ENCODE data around the gene SH3D21. TPM values are rescaled to one million over a fixed set of nuclear protein-coding genes. Genes with fewer than 3 reads are reported as not detected.

SH3D21 gene
- total RNA-seq, 2 experiments from 2014 or later = 1.9 to 2.6 TPM

DNA sequence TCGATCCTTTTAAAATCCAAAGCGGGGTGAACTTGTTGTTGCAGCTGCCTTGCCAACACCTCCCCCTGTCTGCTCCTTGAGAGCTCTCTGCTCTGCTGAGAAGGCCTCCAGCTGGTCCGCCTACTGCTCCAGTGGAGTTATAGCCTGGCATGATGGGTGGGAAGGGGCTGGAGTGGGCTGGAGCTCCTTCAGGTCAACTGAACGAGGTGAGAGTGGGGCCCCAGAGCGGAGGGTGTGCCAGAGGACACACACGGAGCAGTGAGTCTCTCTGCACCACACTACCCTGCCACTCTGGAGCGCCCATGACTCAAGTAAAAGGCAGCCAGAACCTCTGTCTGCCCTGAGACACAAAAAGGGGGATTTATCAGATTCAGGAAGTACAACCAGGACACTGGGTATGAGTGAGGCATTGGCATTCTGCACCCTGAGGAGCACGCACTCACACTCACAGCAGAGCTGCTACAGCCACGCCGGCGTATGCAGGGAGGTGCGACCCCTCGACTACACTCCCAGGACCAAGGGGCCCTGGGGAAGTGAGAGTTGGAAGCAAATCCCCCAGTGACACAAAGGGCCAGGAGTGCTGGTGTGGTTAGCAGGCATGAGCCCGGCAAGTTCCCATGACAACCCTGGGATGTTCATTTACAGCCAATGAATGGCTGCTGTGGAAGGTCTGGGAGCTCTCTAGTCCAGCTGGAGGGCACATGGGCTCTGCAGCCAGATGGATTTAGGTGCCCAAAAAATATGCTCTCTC, 45.2 kb downstream of the SH3D21 start:
- Histone ChIP-seq H3K4me1 (ENCODE audit: insufficient read depth, low read length) (peaks cover 23% of the 10 kb centered on the region), H3K4me3 (ENCODE audit: low read length) (no peak overlapping the region), H3K9me3 (ENCODE audit: control insufficient read depth in 1 of 2, insufficient read depth in 1 of 2, low read length in 2 of 2) (no peaks in the 10 kb centered on the region), H3K36me3 (ENCODE audit: insufficient read depth, low read length) (peaks cover 71% of the 10 kb centered on the region), H3K27ac (ENCODE audit: low read depth in 1 of 2, low read length in 2 of 2) (peak overlapping the region in 1 of 2 donors; percentile 48), H3K27me3 (ENCODE audit: control insufficient read depth in 1 of 2, insufficient read depth in 2 of 2, low read length in 2 of 2) (no peaks in the 10 kb centered on the region)
- DNase-seq (peak in 2 of 14 experiments; percentile 45 to 56), ATAC-seq (ENCODE audit: poor library complexity) (peak; percentile 11)
- ChIA-PET CTCF (interaction anchor here (2.0 kb wide), 1 partner anchor 9 kb away, joined by 8 read pairs; no protein-coding TSS in a partner anchor), POLR2A (interaction anchor here (0.6 to 7.0 kb wide), 10 partner anchors 9 to 169 kb away, joined by 3 to 73 read pairs (median 4); partner anchors contain the start of genes MRPS15, OSCP1, STK40 and THRAP3)
- Mint-ChIP-seq H3K27ac (peak overlapping the region; percentile 95), H3K27me3 (no peaks in the 10 kb centered on the region), H3K36me3 (ENCODE audit: low read depth) (peaks cover 72% of the 10 kb centered on the region), H3K4me3 (no peak overlapping the region), H3K9me3 (no peaks in the 10 kb centered on the region), H3K4me1 (ENCODE audit: low read depth) (peaks cover 26% of the 10 kb centered on the region)
- TF ChIP-seq, protein P1, sequence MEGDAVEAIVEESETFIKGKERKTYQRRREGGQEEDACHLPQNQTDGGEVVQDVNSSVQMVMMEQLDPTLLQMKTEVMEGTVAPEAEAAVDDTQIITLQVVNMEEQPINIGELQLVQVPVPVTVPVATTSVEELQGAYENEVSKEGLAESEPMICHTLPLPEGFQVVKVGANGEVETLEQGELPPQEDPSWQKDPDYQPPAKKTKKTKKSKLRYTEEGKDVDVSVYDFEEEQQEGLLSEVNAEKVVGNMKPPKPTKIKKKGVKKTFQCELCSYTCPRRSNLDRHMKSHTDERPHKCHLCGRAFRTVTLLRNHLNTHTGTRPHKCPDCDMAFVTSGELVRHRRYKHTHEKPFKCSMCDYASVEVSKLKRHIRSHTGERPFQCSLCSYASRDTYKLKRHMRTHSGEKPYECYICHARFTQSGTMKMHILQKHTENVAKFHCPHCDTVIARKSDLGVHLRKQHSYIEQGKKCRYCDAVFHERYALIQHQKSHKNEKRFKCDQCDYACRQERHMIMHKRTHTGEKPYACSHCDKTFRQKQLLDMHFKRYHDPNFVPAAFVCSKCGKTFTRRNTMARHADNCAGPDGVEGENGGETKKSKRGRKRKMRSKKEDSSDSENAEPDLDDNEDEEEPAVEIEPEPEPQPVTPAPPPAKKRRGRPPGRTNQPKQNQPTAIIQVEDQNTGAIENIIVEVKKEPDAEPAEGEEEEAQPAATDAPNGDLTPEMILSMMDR (IDR thresholded peaks at IDR 0.05) = no peak
- intact Hi-C loops (cut with DNase I, micrococcal nuclease) = loop anchor here in 1 of 2 experiments (2.0 to 5.0 kb wide), 2 partner anchors 17 to 44 kb away; partner anchors contain the start of gene SH3D21

DNA sequence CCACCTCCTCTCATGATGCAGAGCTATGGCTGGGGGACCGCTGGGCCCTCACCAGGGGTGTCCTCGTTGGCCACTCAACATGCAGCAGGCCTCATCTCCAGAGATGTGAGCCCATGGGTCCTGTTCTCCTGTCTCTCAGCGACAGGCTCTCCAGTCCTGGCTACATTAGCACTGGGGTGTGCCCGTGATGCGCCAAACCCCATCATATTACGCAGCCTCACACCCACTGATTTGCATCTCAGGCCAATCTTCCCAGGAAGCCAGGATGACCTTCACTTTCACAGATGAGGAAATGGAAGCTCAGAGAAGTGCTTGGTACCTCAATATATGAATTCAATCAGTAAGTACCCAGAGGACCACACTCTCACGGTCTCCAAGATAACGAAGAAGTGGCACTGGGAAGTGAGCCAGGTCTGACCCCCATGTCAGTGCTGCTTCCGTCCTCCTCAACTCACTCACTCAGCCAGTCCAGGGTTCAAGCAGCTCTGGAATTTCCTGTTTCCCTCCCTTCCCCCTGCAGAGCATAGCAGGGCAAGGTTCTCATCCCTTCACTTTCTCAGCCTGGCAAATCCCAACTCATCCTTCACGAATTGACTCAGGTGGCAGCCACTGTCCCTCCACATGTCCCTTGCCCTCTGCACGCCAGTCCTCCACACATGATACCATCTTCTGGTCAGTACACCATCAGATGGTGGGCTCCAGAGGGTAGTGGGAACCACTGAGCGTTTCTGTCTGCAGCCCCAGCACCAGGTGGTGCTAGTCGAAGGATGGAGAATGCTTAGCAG, 46.1 kb downstream of the SH3D21 start:
- Mint-ChIP-seq H3K27me3 (no peaks in the 10 kb centered on the region), H3K9me3 (no peaks in the 10 kb centered on the region), H3K27ac (peak overlapping the region; percentile 42), H3K36me3 (ENCODE audit: low read depth) (peaks cover 74% of the 10 kb centered on the region), H3K4me1 (ENCODE audit: low read depth) (peaks cover 26% of the 10 kb centered on the region), H3K4me3 (no peak overlapping the region)
- Histone ChIP-seq H3K4me1 (ENCODE audit: insufficient read depth, low read length) (peaks cover 23% of the 10 kb centered on the region), H3K36me3 (ENCODE audit: insufficient read depth, low read length) (peaks cover 71% of the 10 kb centered on the region), H3K9me3 (ENCODE audit: control insufficient read depth in 1 of 2, insufficient read depth in 1 of 2, low read length in 2 of 2) (no peaks in the 10 kb centered on the region), H3K27ac (ENCODE audit: low read depth in 1 of 2, low read length in 2 of 2) (no peak overlapping the region), H3K4me3 (ENCODE audit: low read length) (no peak overlapping the region), H3K27me3 (ENCODE audit: control insufficient read depth in 1 of 2, insufficient read depth in 2 of 2, low read length in 2 of 2) (no peaks in the 10 kb centered on the region)
- POLR2A ChIA-PET = interaction anchor here (2.7 to 7.0 kb wide), 2 partner anchors 15 to 33 kb away, joined by 9 to 73 read pairs; partner anchors contain the start of gene STK40
- ATAC-seq (ENCODE audit: poor library complexity) = no peak
- CTCF ChIA-PET = interaction anchor here (2.0 kb wide), 1 partner anchor 10 kb away, joined by 8 read pairs; no protein-coding TSS in a partner anchor
- intact Hi-C loops (cut with DNase I, micrococcal nuclease) = loop anchor here in 1 of 2 experiments (5.0 kb wide), 1 partner anchor 45 kb away; the partner anchor contains the start of gene SH3D21
- DNase-seq = no peak
- TF ChIP-seq, protein P1 (IDR thresholded peaks at IDR 0.05) = no peak
